Measurements from ENCODE around the gene FKBP8.
A peak's percentile ranks its signal among the peaks of the same experiment; 100 is the strongest.

Gene FKBP8

DNA sequence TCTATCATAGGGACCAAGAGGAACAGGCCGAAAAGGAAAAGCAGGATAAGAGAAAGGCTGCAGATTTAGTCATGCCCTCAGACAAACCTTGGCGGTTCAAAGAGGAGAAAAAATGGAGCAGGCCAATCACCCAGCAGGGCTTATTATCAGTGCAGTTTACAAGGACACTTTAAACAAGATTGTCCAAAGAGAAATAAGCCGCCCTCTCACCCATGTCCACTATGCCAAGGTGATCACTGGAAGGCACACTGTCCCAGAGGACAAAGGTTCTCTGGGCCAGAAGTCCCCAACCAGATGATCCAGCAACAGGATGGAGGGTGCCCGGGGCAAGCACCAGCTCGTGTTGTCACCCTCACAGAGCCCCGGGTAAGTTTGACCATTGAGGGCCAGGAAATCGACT is 36.9 kb upstream of the FKBP8 start:
- Histone ChIP-seq H2BK5ac (ENCODE audit: low read length) (no peak overlapping the region), H2BK120ac (ENCODE audit: low read depth, low read length) (no peak overlapping the region), H2BK15ac (replicated peaks; ENCODE audit: low read depth) (no peak overlapping the region), H3K4me1 (ENCODE audit: control insufficient read depth, low read depth, low read length) (no peaks in the 10 kb centered on the region), H3K9ac (ENCODE audit: low read length) (no peak overlapping the region), H4K5ac (ENCODE audit: low read length) (no peak overlapping the region), H3K18ac (ENCODE audit: low read length) (no peak overlapping the region), H3K4me3 (ENCODE audit: low read length) (no peak overlapping the region), H3K27ac (ENCODE audit: low read depth, low read length) (no peak overlapping the region), H4K8ac (ENCODE audit: low read depth, low read length) (no peak overlapping the region), H3K79me1 (ENCODE audit: low read length) (peaks cover 2% of the 10 kb centered on the region), H2AK5ac (ENCODE audit: low read length) (no peak overlapping the region), H3K23ac (ENCODE audit: low read length) (no peak overlapping the region), H3K79me2 (ENCODE audit: control insufficient read depth, insufficient read depth, low read length) (no peaks in the 10 kb centered on the region), H3K4me2 (ENCODE audit: low read length) (no peak overlapping the region), H3K36me3 (ENCODE audit: control insufficient read depth, insufficient read depth, low read length) (peaks cover 9% of the 10 kb centered on the region), H3K4ac (ENCODE audit: low read depth, low read length) (no peak overlapping the region), H3K56ac (ENCODE audit: low read length) (no peak overlapping the region), H3K27me3 (ENCODE audit: insufficient read depth, low read length, poor library complexity) (no peaks in the 10 kb centered on the region)
- no peak for DNase-seq
- no CpG with 5 or more reads among the region's 7 CpGs for WGBS (ENCODE audit: extremely low coverage, insufficient coverage, low lambda C conversion rate)

DNA sequence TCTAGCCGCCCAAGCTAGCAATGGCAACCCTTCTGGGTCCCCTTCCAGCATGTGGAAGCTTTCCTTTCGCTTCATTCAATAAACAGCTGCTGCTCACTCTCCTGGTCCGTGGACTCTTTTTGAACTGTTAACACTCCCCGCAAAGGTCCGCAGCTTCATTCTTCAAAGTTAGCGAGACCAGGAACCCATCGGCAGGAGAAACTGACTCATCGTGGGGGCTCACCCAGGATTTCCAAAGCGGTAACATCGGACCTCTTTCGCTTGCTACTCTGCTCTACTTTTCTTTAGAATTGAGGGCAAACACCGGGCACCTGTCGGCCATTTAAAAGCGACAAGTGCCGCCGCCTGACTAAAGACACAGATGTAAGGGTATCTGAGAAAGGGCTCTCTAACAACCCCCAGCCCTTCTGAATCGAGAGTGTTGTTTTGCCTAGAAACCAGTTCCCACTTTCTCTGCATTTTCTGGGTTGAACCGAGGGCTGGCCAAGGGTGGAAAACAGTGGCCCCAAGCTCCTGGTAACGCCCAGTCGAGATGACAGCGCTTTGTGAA is 34.1 kb upstream of the FKBP8 start:
- Histone ChIP-seq H2AK5ac (ENCODE audit: low read length) (no peak overlapping the region), H4K5ac (ENCODE audit: low read length) (no peak overlapping the region), H3K18ac (ENCODE audit: low read length) (no peak overlapping the region), H4K8ac (ENCODE audit: low read depth, low read length) (no peak overlapping the region), H2BK5ac (ENCODE audit: low read length) (no peak overlapping the region), H3K27me3 (ENCODE audit: insufficient read depth, low read length, poor library complexity) (no peaks in the 10 kb centered on the region), H3K4ac (ENCODE audit: low read depth, low read length) (no peak overlapping the region), H3K9ac (ENCODE audit: low read length) (no peak overlapping the region), H2BK15ac (replicated peaks; ENCODE audit: low read depth) (no peak overlapping the region), H3K4me1 (ENCODE audit: control insufficient read depth, low read depth, low read length) (peaks cover 4% of the 10 kb centered on the region), H3K79me2 (ENCODE audit: control insufficient read depth, insufficient read depth, low read length) (peaks cover 12% of the 10 kb centered on the region), H2BK120ac (ENCODE audit: low read depth, low read length) (no peak overlapping the region), H3K56ac (ENCODE audit: low read length) (no peak overlapping the region), H3K79me1 (ENCODE audit: low read length) (peaks cover 19% of the 10 kb centered on the region), H3K4me3 (ENCODE audit: low read length) (no peak overlapping the region), H3K27ac (ENCODE audit: low read depth, low read length) (no peak overlapping the region), H3K36me3 (ENCODE audit: control insufficient read depth, insufficient read depth, low read length) (peaks cover 21% of the 10 kb centered on the region), H3K23ac (ENCODE audit: low read length) (no peak overlapping the region), H3K4me2 (ENCODE audit: low read length) (no peak overlapping the region)
- no CpG with 5 or more reads among the region's 21 CpGs for WGBS (ENCODE audit: extremely low coverage, insufficient coverage, low lambda C conversion rate)
- DNase-seq: no peak

DNA sequence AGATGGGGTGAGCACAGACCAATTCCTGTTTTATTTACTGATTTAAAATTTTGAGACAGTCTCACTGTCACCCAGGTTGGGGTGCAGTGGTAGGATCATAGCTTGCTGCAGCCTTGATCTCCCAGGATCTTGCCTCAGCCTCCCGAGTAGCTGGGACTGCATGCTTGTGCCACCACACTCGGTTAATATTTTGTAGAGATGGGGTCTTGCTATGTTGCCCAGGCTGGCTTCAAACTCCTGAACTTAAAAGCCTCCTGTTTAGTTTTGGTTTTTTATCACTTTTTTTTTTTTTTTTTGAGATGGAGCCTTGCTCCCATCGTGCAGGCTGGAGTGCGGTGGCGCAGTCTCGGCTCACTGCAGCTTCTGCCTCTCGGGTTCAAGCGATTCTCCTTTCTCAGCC is 33.0 kb upstream of the FKBP8 start:
- Histone ChIP-seq H2BK15ac (replicated peaks; ENCODE audit: low read depth) (no peak overlapping the region), H3K56ac (ENCODE audit: low read length) (no peak overlapping the region), H3K36me3 (ENCODE audit: control insufficient read depth, insufficient read depth, low read length) (peaks cover 21% of the 10 kb centered on the region), H3K27me3 (ENCODE audit: insufficient read depth, low read length, poor library complexity) (no peaks in the 10 kb centered on the region), H3K79me1 (ENCODE audit: low read length) (peaks cover 19% of the 10 kb centered on the region), H3K4me3 (ENCODE audit: low read length) (no peak overlapping the region), H3K4me1 (ENCODE audit: control insufficient read depth, low read depth, low read length) (peaks cover 4% of the 10 kb centered on the region), H4K8ac (ENCODE audit: low read depth, low read length) (no peak overlapping the region), H3K4ac (ENCODE audit: low read depth, low read length) (no peak overlapping the region), H3K4me2 (ENCODE audit: low read length) (no peak overlapping the region), H3K18ac (ENCODE audit: low read length) (no peak overlapping the region), H2BK120ac (ENCODE audit: low read depth, low read length) (no peak overlapping the region), H2AK5ac (ENCODE audit: low read length) (no peak overlapping the region), H3K23ac (ENCODE audit: low read length) (no peak overlapping the region), H4K5ac (ENCODE audit: low read length) (no peak overlapping the region), H3K27ac (ENCODE audit: low read depth, low read length) (no peak overlapping the region), H3K79me2 (ENCODE audit: control insufficient read depth, insufficient read depth, low read length) (peaks cover 19% of the 10 kb centered on the region), H2BK5ac (ENCODE audit: low read length) (no peak overlapping the region), H3K9ac (ENCODE audit: low read length) (no peak overlapping the region)
- no CpG with 5 or more reads among the region's 8 CpGs for WGBS (ENCODE audit: extremely low coverage, insufficient coverage, low lambda C conversion rate)
- no peak for DNase-seq

DNA sequence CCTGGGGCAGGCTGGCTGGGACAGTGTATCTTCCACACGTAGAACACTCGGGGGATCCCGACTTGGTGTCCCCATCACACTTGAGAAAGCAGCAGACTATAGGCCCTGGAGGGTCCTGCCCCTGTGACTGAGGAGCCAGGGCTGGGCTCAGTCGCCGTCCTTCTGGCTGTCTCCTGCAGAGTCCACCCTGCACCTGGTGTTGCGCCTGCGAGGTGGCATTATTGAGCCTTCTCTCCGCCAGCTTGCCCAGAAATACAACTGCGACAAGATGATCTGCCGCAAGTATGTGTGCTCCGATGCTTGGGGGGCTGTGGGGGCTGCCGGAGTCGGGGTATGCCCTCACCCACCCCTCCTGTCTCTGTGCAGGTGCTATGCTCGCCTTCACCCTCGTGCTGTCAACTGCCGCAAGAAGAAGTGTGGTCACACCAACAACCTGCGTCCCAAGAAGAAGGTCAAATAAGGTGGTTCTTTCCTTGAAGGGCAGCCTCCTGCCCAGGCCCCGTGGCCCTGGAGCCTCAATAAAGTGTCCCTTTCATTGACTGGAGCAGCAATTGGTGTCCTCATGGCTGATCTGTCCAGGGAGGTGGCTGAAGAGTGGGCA is 31.4 kb upstream of the FKBP8 start:
- Histone ChIP-seq H3K27ac (ENCODE audit: low read depth, low read length) (no peak overlapping the region), H2BK15ac (replicated peaks; ENCODE audit: low read depth) (no peak overlapping the region), H3K27me3 (ENCODE audit: insufficient read depth, low read length, poor library complexity) (no peaks in the 10 kb centered on the region), H4K8ac (ENCODE audit: low read depth, low read length) (no peak overlapping the region), H3K56ac (ENCODE audit: low read length) (no peak overlapping the region), H3K4ac (ENCODE audit: low read depth, low read length) (no peak overlapping the region), H3K4me3 (ENCODE audit: low read length) (no peak overlapping the region), H3K18ac (ENCODE audit: low read length) (no peak overlapping the region), H2BK5ac (ENCODE audit: low read length) (no peak overlapping the region), H2BK120ac (ENCODE audit: low read depth, low read length) (no peak overlapping the region), H2AK5ac (ENCODE audit: low read length) (no peak overlapping the region), H4K5ac (ENCODE audit: low read length) (no peak overlapping the region), H3K4me1 (ENCODE audit: control insufficient read depth, low read depth, low read length) (peaks cover 4% of the 10 kb centered on the region), H3K23ac (ENCODE audit: low read length) (no peak overlapping the region), H3K79me1 (ENCODE audit: low read length) (peaks cover 19% of the 10 kb centered on the region), H3K9ac (ENCODE audit: low read length) (no peak overlapping the region), H3K36me3 (ENCODE audit: control insufficient read depth, insufficient read depth, low read length) (peaks cover 21% of the 10 kb centered on the region), H3K79me2 (ENCODE audit: control insufficient read depth, insufficient read depth, low read length) (peaks cover 19% of the 10 kb centered on the region), H3K4me2 (ENCODE audit: low read length) (no peak overlapping the region)
- DNase-seq: no peak
- no CpG with 5 or more reads among the region's 18 CpGs for WGBS (ENCODE audit: extremely low coverage, insufficient coverage, low lambda C conversion rate)

DNA sequence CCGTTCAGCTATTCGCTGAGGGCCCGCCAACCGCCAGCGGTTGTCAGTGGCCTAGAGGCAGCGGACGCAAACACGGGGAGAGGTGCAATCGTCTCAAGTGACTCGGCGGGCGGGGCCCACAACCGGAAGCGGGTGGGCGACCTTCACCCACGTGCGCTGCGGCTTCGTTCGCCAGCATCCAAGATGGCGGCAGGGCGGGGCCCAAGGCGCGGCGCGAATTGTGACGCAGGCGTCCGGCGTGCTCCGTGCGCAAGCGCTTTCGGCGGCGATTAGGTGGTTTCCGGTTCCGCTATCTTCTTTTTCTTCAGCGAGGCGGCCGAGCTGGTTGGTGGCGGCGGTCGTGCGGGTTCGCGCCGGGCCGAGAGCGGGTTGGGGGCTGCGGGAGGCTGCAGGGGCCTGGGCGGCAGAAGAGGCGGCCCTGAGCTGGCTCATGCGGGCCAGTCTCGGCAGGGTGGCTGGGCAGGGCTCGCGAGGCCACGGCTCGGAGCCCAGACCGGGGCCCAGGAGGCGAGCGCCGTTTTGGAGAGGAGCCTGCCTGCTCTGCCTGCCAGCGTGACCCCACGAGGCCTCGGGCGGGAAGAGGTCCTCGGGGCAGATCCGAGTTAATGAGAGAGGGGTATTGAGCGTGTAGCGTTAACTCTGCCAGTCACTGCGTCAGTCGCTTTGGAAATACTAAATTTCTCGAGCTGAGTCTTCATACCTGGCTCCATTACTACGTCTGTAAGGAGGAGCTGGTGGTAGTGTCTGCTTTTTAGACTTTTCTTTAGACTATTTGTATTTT is 28.4 kb upstream of the FKBP8 start, which contains the start of gene UBA52:
Gene UBA52 (plus strand): TSS at position 294 of the 781 bp plus-strand sequence. CDS start 1,444 bp downstream, outside the sequence.
- H2BK120ac ChIP-seq (ENCODE audit: low read depth, low read length): no peak within 1 kb of the TSS
- peak within 1 kb of the TSS; percentile 43 for H2BK5ac ChIP-seq (ENCODE audit: low read length)
- H3K4me3 ChIP-seq (ENCODE audit: low read length): peak within 1 kb of the TSS; percentile 65
- peak within 1 kb of the TSS; percentile 98 for H3K4ac ChIP-seq (ENCODE audit: low read depth, low read length)
- peak within 1 kb of the TSS; percentile 95 for H3K18ac ChIP-seq (ENCODE audit: low read length)
- H3K56ac ChIP-seq (ENCODE audit: low read length): peak within 1 kb of the TSS; percentile 93
- H3K79me2 ChIP-seq (ENCODE audit: control insufficient read depth, insufficient read depth, low read length): peaks cover 19% of the 10 kb centered on the region
- no peak within 1 kb of the TSS for H2AK5ac ChIP-seq (ENCODE audit: low read length)
- no peak within 1 kb of the TSS for H4K5ac ChIP-seq (ENCODE audit: low read length)
- H2BK15ac ChIP-seq (replicated peaks; ENCODE audit: low read depth): no peak within 1 kb of the TSS
- no peaks in the 10 kb centered on the region for H3K27me3 ChIP-seq (ENCODE audit: insufficient read depth, low read length, poor library complexity)
- WGBS (ENCODE audit: extremely low coverage, insufficient coverage, low lambda C conversion rate): no CpG with 5 or more reads among the region's 75 CpGs
- peak within 1 kb of the TSS; percentile 85 for H3K9ac ChIP-seq (ENCODE audit: low read length)
- peak within 1 kb of the TSS; percentile 95 for H3K4me2 ChIP-seq (ENCODE audit: low read length)
- H3K23ac ChIP-seq (ENCODE audit: low read length): no peak within 1 kb of the TSS
- peaks cover 28% of the 10 kb centered on the region for H3K36me3 ChIP-seq (ENCODE audit: control insufficient read depth, insufficient read depth, low read length)
- H3K27ac ChIP-seq (ENCODE audit: low read depth, low read length): peak within 1 kb of the TSS; percentile 58
- H3K4me1 ChIP-seq (ENCODE audit: control insufficient read depth, low read depth, low read length): peaks cover 4% of the 10 kb centered on the region
- peaks cover 19% of the 10 kb centered on the region for H3K79me1 ChIP-seq (ENCODE audit: low read length)
- no peak within 1 kb of the TSS for H4K8ac ChIP-seq (ENCODE audit: low read depth, low read length)
- DNase-seq: peak; percentile 99

Data from mesendoderm (in vitro differentiated cells).